PC-9 (cell line): ENCODE results near the gene LAMB4. TPM values are rescaled to one million over a fixed set of nuclear protein-coding genes. Genes with fewer than 3 reads are reported as not detected.

Experiments
- BruUV-seq: library from RNA; stranded (reverse); fragments of 400-500 nt; replicated peaks from 2 replicates; lab custom pipeline; 2021; lab: Mats Ljungman, UMichigan
- CTCF ChIA-PET: fragments of 300-600 bp; sonication (Branson Sonifier 250); formaldehyde crosslinking; loops from one replicate; lab custom pipeline; 2022; ENCODE audit warnings: antibody characterized with exemption; lab: Charles Lee
- POLR2A ChIA-PET: fragments of 300-600 bp; sonication (Branson Sonifier 250); formaldehyde crosslinking; loops from one replicate; lab custom pipeline; 2022; ENCODE audit warnings: antibody characterized with exemption; ENCODE audit not compliant: unreplicated experiment; lab: Charles Lee
- DNase-seq, 2 experiments: peaks; one replicate each; pipeline versions ENCODE4 v3.0.0 to v3.0.0-alpha.2; 2015 to 2022; ENCODE audit warnings: mixed read lengths in 1 of 2
- H2AFZ ChIP-seq: fragments of 200-600 bp; sonication (generic); 2 replicates; pipeline ENCODE4 v1.8.1; 2017; ENCODE audit warnings: antibody characterized with exemption
- H3F3A ChIP-seq: fragments of 200-600 bp; sonication (generic); 2 replicates; pipeline ENCODE4 v1.8.1; 2017; ENCODE audit warnings: antibody characterized with exemption, mild to moderate bottlenecking, low read depth; ENCODE audit not compliant: insufficient read depth
- H3K27ac ChIP-seq: fragments of 200-600 bp; sonication (generic); 2 replicates; pipeline ENCODE4 v1.6.1; 2016; ENCODE audit warnings: mixed run types
- H3K27me3 ChIP-seq: fragments of 200-600 bp; sonication (generic); 2 replicates; pipeline ENCODE4 v1.6.1; 2016; ENCODE audit warnings: low read depth, mixed run types; ENCODE audit not compliant: insufficient read depth
- H3K36me3 ChIP-seq: fragments of 200-600 bp; sonication (generic); 2 replicates; pipeline ENCODE4 v1.6.1; 2016; ENCODE audit warnings: low read depth, mixed run types
- H3K4me1 ChIP-seq: fragments of 200-600 bp; sonication (generic); replicated peaks from 2 replicates; pipeline ENCODE4 v1.6.1; 2016; ENCODE audit warnings: mixed run types; ENCODE audit not compliant: insufficient read depth
- H3K4me2 ChIP-seq: fragments of 200-600 bp; sonication (generic); 2 replicates; pipeline ENCODE4 v1.6.1; 2017; ENCODE audit warnings: mixed run types
- H3K4me3 ChIP-seq: fragments of 200-600 bp; sonication (generic); 2 replicates; pipeline ENCODE4 v1.6.1; 2016; ENCODE audit warnings: mixed run types
- H3K79me2 ChIP-seq: fragments of 200-600 bp; sonication (generic); 2 replicates; pipeline ENCODE4 v1.6.1; 2017; ENCODE audit warnings: low read depth, mixed run types
- H3K9me2 ChIP-seq: fragments of 200-600 bp; sonication (generic); 2 replicates; pipeline ENCODE4 v1.8.1; 2017; ENCODE audit warnings: mild to moderate bottlenecking; ENCODE audit not compliant: insufficient read depth
- H3K9me3 ChIP-seq: fragments of 200-600 bp; sonication (generic); 2 replicates; pipeline ENCODE4 v1.8.1; 2016; ENCODE audit warnings: low read depth; ENCODE audit not compliant: insufficient read depth
- H4K20me1 ChIP-seq: fragments of 200-600 bp; sonication (generic); 2 replicates; pipeline ENCODE4 v1.8.1; 2017; ENCODE audit not compliant: insufficient read depth
- CTCF ChIP-seq: fragments of 200-600 bp; sonication (generic); conservative IDR thresholded peaks from 2 replicates; pipeline ENCODE4 v1.6.1; 2017; ENCODE audit warnings: mixed run types, antibody characterized with exemption, mild to moderate bottlenecking, moderate library complexity
- EZH2 ChIP-seq: fragments of 200-600 bp; sonication (generic); IDR thresholded peaks from 2 replicates; pipeline ENCODE4 v1.8.0; 2017; ENCODE audit warnings: antibody characterized with exemption, low read depth
- intact Hi-C: fragments of 100-400 bp; cut with micrococcal nuclease; formaldehyde crosslinking; loops from one replicate; pipeline ENCODE4 v1.10.0; 2022; ENCODE audit not compliant: unreplicated experiment
- total RNA-seq: library from RNA; stranded (reverse); gene quantifications from 2 replicates; pipeline ENCODE4 v1.2.3, GENCODE V29; 2021

LAMB4 gene
- total RNA-seq, 1 experiment from 2014 or later, result 0.83 TPM

- CTCF ChIA-PET, result interaction anchor here (0.5 to 0.6 kb wide), 2 partner anchors 149 to 392 kb away, joined by 3 read pairs; no protein-coding TSS in a partner anchor
- no TSS peak for BruUV-seq
These were observed 78.7 kb downstream of the LAMB4 start for GRCh38 chr7:108051454-108051853.

DNA sequence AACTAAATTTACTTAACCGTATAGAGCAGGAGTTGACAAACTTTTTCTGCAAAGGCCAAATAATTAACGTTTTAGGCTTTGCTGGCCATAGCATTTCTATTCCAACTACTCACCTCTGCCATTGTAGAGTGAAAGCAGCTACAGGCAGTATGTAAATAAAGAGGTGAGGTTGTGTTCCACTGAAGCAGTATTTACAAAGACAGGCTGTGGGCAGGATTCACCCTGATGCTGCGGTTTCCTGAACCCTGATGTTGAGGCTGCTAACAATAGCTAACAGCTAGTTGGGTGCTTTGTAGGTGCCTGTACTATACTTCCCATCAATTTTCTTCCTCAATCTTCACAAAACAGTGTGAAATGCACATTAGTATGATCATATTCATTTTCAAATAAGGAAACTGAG, 80.2 kb downstream of the LAMB4 start:
- POLR2A ChIA-PET, result no interaction called here
- H3F3A ChIP-seq, result no peaks in the 10 kb centered on the region
- no peaks in the 10 kb centered on the region for H3K36me3 ChIP-seq
- no peak overlapping the region for H3K4me2 ChIP-seq
- H2AFZ ChIP-seq, result no peak overlapping the region
- H3K9me2 ChIP-seq, result no peaks in the 10 kb centered on the region
- no peaks in the 10 kb centered on the region for H4K20me1 ChIP-seq
- H3K27ac ChIP-seq, result no peak overlapping the region
- no peak overlapping the region for H3K4me3 ChIP-seq
- H3K79me2 ChIP-seq, result no peaks in the 10 kb centered on the region
- intact Hi-C loops, result no loop called here
- BruUV-seq, result no TSS peak
- no peaks in the 10 kb centered on the region for H3K9me3 ChIP-seq
- DNase-seq, result no peak
- no peaks in the 10 kb centered on the region for H3K27me3 ChIP-seq
- CTCF ChIA-PET, result no interaction called here
- no peak for TF ChIP-seq CTCF
- no peak for TF ChIP-seq EZH2
- peaks cover 8% of the 10 kb centered on the region; the same call in 1 of the 2 replicates for H3K4me1 ChIP-seq

More at GRCh38 chr7:108051454-108051853, 78.7 kb downstream of the LAMB4 start:
- intact Hi-C loops, result no loop called here
- H3K79me2 ChIP-seq, result no peaks in the 10 kb centered on the region
- no peaks in the 10 kb centered on the region for H3K9me3 ChIP-seq
- no peaks in the 10 kb centered on the region for H3K9me2 ChIP-seq
- H3K36me3 ChIP-seq, result no peaks in the 10 kb centered on the region
- no peaks in the 10 kb centered on the region for H3K27me3 ChIP-seq
- H2AFZ ChIP-seq, result no peak overlapping the region
- POLR2A ChIA-PET, result no interaction called here
- H3K4me3 ChIP-seq, result no peak overlapping the region
- H3K4me2 ChIP-seq, result no peak overlapping the region
- TF ChIP-seq CTCF, result no peak
- TF ChIP-seq EZH2, result no peak
- no peak for DNase-seq
- no peak overlapping the region for H3K27ac ChIP-seq
- H3F3A ChIP-seq, result no peaks in the 10 kb centered on the region
- H4K20me1 ChIP-seq, result no peaks in the 10 kb centered on the region
- peaks cover 8% of the 10 kb centered on the region; the same call in 1 of the 2 replicates for H3K4me1 ChIP-seq

GRCh38 chr7:108048422-108048821, 81.7 kb downstream of the LAMB4 start:
- Histone ChIP-seq H3K9me2 (no peaks in the 10 kb centered on the region), H4K20me1 (no peaks in the 10 kb centered on the region), H3K4me2 (no peak overlapping the region), H2AFZ (no peak overlapping the region), H3K9me3 (no peaks in the 10 kb centered on the region), H3K4me3 (no peak overlapping the region), H3F3A (no peaks in the 10 kb centered on the region), H3K27me3 (no peaks in the 10 kb centered on the region), H3K4me1 (no peaks in the 10 kb centered on the region), H3K36me3 (no peaks in the 10 kb centered on the region), H3K79me2 (no peaks in the 10 kb centered on the region), H3K27ac (no peak overlapping the region)
- DNase-seq, result no peak
- TF ChIP-seq EZH2 (no peak), CTCF (no peak)
- intact Hi-C loops, result no loop called here
- CTCF ChIA-PET, result no interaction called here
- no TSS peak for BruUV-seq
- POLR2A ChIA-PET, result no interaction called here
